Left ventricle myocardium inferior (tissue), 1 donor: ENCODE data around the gene DGKA. TPM values are rescaled to one million over a fixed set of nuclear protein-coding genes. Genes with fewer than 3 reads are reported as not detected.
"Not testable (repeated sequence)": the region's sequence is repeated elsewhere in the genome, so short reads cannot be mapped to it uniquely, and the experiment has no call there.

Source experiments
- DNase-seq: peaks from one replicate; pipeline ENCODE4 v3.0.0-alpha.2; 2020
- H3K27ac ChIP-seq: fragments of 200-600 bp; replicated peaks from 2 replicates; pipeline ENCODE4 v1.8.0; 2021
- H3K27me3 ChIP-seq: fragments of 200-600 bp; 2 replicates; pipeline ENCODE4 v1.8.0; 2021; ENCODE audit warnings: low read depth
- H3K36me3 ChIP-seq: fragments of 200-600 bp; 2 replicates; pipeline ENCODE4 v1.8.0; 2021
- H3K4me1 ChIP-seq: fragments of 200-600 bp; 2 replicates; pipeline ENCODE4 v1.8.0; 2021
- H3K4me3 ChIP-seq: fragments of 200-600 bp; 2 replicates; pipeline ENCODE4 v1.8.0; 2021; ENCODE audit warnings: mild to moderate bottlenecking, moderate library complexity
- H3K9me3 ChIP-seq: fragments of 200-600 bp; replicated peaks from 2 replicates; pipeline ENCODE4 v1.8.0; 2021
- intact Hi-C: fragments of 100-400 bp; cut with micrococcal nuclease; formaldehyde crosslinking; loops from one replicate; pipeline ENCODE4 v1.11.0; 2022
- total RNA-seq: library from RNA; stranded (reverse); fragmentation: NEBNext Ultra II Directional; extraction: Animal tissue kit (Norgen Biotek cat#: 25700); gene quantifications from one replicate; pipeline ENCODE4 v1.2.1, GENCODE V29; 2021
- TF ChIP-seq, protein P1 (sequence below): fragments of 200-600 bp; IDR thresholded peaks from 2 replicates; pipeline ENCODE4 v1.8.0; 2021; ENCODE audit warnings: antibody characterized with exemption, mild to moderate bottlenecking, borderline replicate concordance
- donor health status: DM: no; HTN: yes; CAD: no; lungs with severe emphysema.

Gene DGKA
- total RNA-seq, 1 donor from 2014 or later, result 6.5 TPM

DNA sequence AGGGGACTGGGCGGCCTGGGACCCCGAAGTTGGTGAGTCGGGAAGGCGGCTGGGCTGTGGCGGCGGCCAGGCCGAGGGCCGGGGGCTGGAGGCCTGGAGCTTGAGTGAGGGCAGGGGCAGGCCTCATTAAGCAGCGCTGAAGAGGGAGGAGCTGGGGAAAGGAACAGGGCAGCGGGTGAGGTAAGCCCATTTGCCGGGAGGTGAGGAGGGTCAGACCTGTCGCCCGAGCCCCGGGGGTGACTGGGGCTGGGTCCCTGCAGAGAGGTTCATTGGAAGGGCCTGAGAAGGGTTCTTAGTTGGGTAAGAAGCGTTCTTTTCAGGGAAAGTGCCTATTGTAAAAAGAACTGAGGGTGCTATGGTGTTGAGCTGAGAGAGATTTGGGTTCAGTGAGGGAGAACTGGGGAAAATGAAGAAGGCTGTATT is 43.4 kb downstream of the DGKA start:
- intact Hi-C loops, result no loop called here
- peaks cover 3% of the 10 kb centered on the region for H3K36me3 ChIP-seq
- peaks cover 57% of the 10 kb centered on the region for H3K4me1 ChIP-seq
- H3K27ac ChIP-seq, result peak overlapping the region; percentile 99
- TF ChIP-seq, protein P1, sequence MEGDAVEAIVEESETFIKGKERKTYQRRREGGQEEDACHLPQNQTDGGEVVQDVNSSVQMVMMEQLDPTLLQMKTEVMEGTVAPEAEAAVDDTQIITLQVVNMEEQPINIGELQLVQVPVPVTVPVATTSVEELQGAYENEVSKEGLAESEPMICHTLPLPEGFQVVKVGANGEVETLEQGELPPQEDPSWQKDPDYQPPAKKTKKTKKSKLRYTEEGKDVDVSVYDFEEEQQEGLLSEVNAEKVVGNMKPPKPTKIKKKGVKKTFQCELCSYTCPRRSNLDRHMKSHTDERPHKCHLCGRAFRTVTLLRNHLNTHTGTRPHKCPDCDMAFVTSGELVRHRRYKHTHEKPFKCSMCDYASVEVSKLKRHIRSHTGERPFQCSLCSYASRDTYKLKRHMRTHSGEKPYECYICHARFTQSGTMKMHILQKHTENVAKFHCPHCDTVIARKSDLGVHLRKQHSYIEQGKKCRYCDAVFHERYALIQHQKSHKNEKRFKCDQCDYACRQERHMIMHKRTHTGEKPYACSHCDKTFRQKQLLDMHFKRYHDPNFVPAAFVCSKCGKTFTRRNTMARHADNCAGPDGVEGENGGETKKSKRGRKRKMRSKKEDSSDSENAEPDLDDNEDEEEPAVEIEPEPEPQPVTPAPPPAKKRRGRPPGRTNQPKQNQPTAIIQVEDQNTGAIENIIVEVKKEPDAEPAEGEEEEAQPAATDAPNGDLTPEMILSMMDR, result no peak
- no peaks in the 10 kb centered on the region for H3K9me3 ChIP-seq
- no peak for DNase-seq
- peak overlapping the region; percentile 99 for H3K4me3 ChIP-seq
- no peaks in the 10 kb centered on the region for H3K27me3 ChIP-seq

DNA sequence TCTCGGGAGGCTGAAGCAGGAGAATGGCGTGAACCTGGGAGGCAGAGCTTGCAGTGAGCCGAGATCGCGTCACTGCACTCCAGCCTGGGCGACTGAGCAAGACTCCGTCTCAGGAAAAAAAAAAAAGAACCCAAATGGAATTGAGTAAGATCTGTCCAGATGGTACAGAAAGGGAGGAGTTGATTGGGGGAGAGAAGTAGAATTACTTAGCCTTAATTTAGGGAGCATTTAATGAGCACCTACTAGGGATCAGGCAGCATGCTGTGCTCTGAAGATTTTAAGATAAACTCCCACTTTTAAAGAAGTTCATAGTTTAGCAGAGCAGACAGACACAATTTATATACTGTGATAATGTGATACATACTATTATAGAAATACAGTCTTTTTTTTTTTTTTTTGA is 47.4 kb downstream of the DGKA start:
- Histone ChIP-seq H3K27me3 (no peaks in the 10 kb centered on the region), H3K9me3 (no peaks in the 10 kb centered on the region), H3K4me3 (no peak overlapping the region), H3K36me3 (peaks cover 22% of the 10 kb centered on the region), H3K27ac (no peak overlapping the region), H3K4me1 (peaks cover 59% of the 10 kb centered on the region)
- DNase-seq, result no peak
- TF ChIP-seq, protein P1, result no peak
- intact Hi-C loops, result no loop called here

- Histone ChIP-seq H3K9me3 (no peaks in the 10 kb centered on the region), H3K4me1 (peaks cover 63% of the 10 kb centered on the region), H3K36me3 (peaks cover 28% of the 10 kb centered on the region), H3K27ac (no peak overlapping the region), H3K4me3 (no peak overlapping the region), H3K27me3 (no peaks in the 10 kb centered on the region)
- DNase-seq, result no peak
- TF ChIP-seq, protein P1, result no peak
- intact Hi-C loops, result no loop called here
Measured at GRCh38 chr12:55979069-55979468, 48.1 kb downstream of the DGKA start.

DNA sequence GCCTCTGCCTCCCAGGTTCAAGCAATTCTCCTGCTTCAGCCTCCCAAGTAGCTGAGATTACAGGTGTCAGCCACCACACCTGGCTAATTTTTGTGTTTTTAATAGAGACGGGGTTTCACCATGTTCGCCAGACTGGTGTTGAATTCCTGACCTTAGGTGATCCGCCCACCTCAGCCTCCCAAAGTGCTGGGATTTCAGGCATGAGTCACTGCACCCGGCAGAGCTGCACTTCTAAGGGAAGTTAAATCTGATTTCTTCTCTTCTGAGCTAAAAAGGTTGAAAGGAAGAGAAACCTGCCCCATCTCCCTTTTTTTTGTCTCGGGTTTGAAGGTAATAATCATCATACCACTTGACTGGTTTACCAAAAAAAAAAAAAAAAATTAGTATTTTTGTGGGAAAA is 50.9 kb downstream of the DGKA start:
- H3K4me1 ChIP-seq, result peaks cover 46% of the 10 kb centered on the region
- H3K27me3 ChIP-seq, H3K4me3 ChIP-seq, H3K27ac ChIP-seq, intact Hi-C loops, DNase-seq, H3K9me3 ChIP-seq: not testable (repeated sequence)
- H3K36me3 ChIP-seq, result peaks cover 56% of the 10 kb centered on the region

DNA sequence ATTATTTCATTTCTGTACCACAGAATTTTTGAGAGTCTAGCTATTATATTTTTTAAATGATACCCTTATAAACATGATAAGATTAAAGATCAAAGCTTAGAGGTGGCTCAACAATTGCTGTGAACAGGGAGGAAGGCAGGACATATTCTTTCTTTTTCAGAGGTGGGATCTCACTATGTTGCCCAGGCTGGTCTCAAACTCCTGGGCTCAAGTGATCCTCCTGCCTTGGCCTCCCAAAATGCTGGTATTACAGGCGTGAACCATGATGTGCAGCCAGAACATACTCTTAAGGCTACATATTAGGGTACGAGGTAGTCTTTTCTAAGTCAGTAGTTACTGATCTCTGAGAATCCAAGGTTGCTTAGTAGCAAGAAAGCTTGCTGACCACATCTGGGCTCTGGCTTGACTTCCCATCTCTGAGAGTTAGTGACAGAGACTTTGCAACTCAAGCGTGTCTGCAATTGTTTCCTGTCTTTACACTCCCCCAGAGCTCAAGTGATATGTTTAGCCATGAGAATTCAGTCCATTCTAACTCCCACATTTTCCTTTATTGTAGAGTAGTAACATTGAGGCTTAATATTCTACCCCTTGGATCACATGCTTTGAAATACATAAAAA is 51.5 kb downstream of the DGKA start:
- Histone ChIP-seq H3K9me3 (no peaks in the 10 kb centered on the region), H3K27me3 (no peaks in the 10 kb centered on the region), H3K4me1 (peaks cover 41% of the 10 kb centered on the region), H3K4me3 (no peak overlapping the region), H3K27ac (no peak overlapping the region), H3K36me3 (peaks cover 62% of the 10 kb centered on the region)
- no peak for DNase-seq
- intact Hi-C loops, result no loop called here
- TF ChIP-seq, protein P1, result no peak

DNA sequence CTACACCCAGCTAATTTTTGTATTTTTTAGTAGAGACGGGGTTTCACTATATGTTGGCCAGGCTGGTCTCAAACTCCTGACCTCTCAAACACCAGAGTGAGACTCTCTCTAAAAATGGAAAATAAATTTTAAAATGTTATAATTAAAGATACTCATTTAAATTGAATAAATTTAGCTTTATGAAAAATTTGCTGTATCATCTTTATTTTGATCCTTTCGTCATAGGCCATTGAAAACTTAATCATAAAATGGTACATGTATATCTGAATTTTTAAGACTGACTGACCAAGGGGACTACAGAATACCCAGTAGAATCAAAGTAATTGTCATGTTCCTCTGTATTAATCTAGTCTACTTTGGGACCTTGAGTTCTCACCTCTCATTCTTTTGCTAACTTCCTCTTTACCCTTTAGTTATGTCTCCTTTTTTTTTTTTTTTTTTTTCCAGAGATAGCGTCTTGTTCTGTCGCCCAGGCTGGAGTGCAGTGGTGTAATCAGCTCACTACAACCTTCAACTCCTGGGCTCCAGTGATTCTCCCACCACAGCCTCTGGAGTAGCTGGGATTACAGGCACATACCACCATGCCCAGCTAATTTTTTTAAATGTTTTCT is 52.4 kb downstream of the DGKA start:
- intact Hi-C loops, result no loop called here
- DNase-seq, result no peak
- Histone ChIP-seq H3K36me3 (peaks cover 70% of the 10 kb centered on the region), H3K4me1 (peaks cover 34% of the 10 kb centered on the region), H3K27me3 (no peaks in the 10 kb centered on the region), H3K4me3 (no peak overlapping the region), H3K27ac (no peak overlapping the region), H3K9me3 (no peaks in the 10 kb centered on the region)
- TF ChIP-seq, protein P1, result no peak
